DND-41 (cell line): ENCODE results near the gene KIF4A.

ENCODE experiments used
- CTCF ChIP-seq: IDR thresholded peaks from 2 replicates; pipeline ENCODE4 v1.5.1; 2012; ENCODE audit warnings: borderline replicate concordance, low read length, moderate library complexity, mild to moderate bottlenecking; ENCODE audit not compliant: poor library complexity, severe bottlenecking; ENCODE audit errors: extremely low read depth
- EZH2 ChIP-seq: IDR thresholded peaks from 3 replicates; pipeline ENCODE4 v1.6.1; 2012; ENCODE audit warnings: borderline replicate concordance, low read depth, mild to moderate bottlenecking, moderate library complexity, low read length, inconsistent platforms; ENCODE audit not compliant: severe bottlenecking

- TF ChIP-seq CTCF, result no peak
- TF ChIP-seq EZH2, result no peak
Observed at GRCh38 chrX:70446380-70447350, 156.8 kb downstream of the KIF4A start.
